Activated CD4-positive, CD25-positive, alpha-beta regulatory T cell (primary cell): ENCODE measurements around the gene KRTAP4-2.
"Not testable (repeated sequence)": the region's sequence is repeated elsewhere in the genome, so short reads cannot be mapped to it uniquely, and the experiment has no call there.

ENCODE experiments used
- DNase-seq, 4 experiments: peaks; one replicate each; lab custom pipeline; 2025; lab: John Stamatoyannopoulos, UW

KRTAP4-2 gene

DNA sequence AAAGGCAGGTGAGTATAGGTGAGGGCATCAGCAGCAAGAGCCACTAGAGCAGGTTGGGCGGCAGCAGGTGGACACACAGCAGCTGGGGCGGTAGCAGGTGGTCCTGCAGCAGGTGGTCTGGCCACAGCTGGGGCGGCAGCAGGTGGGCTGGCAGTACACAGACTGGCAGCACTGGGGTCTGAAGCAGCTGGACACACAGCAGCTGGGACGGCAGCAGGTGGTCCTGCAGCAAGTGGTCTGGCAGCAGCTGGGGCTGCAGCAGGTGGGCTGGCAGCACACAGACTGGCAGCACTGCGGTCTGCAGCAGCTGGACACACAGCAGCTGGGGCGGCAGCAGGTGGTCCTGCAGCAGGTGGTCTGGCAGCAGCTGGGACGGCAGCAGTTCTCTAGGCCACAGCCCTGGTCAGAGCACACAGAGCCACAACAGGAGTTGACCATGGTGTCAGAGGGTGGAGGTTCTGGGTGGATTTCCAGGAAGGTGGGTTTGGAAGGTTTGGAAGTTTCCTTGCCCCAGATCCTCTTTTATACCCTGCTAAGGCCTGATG, at the start of gene KRTAP4-2:
TSS of gene KRTAP4-2 (minus strand) at position 495 of the 545 bp plus-strand sequence. CDS start at position 438, 57 bp downstream.
- no peak for DNase-seq

DNA sequence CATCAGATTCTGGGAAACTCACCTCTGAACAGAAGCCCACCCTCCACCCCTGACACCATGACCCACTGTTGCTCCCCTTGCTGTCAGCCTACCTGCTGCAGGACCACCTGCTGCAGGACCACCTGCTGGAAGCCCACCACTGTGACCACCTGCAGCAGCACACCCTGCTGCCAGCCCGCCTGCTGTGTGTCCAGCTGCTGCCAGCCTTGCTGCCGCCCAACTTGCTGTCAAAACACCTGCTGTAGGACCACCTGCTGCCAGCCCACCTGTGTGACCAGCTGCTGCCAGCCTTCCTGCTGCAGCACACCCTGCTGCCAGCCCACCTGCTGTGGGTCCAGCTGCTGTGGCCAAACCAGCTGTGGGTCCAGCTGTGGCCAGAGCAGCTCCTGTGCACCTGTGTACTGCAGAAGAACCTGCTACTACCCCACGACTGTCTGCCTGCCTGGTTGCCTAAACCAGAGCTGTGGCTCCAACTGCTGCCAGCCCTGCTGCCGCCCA, 48.6 kb upstream of the KRTAP4-2 start, which contains the start of gene KRTAP9-2:
TSS of gene KRTAP9-2 (plus strand) at position 51 of the 498 bp plus-strand sequence. CDS start at position 58, 7 bp downstream.
- DNase-seq: not testable (repeated sequence)

DNA sequence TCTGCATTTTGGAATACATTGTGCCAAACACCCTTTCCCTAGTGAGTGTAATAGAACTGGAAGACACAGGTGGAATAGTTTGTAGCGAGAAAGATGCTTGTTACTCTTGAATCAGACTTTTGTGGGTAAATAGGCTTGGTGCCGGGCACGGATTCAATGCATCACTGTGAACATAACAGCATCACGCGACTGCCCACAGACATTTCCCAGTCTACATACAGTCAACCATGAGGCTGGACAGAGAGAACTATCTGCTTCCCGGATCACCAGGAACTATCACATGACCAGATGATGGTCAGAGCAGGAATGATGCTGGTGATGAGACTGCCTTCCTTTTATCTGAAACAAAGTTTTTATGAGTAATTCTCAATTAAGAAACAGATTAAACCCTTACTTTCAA, 48.0 kb upstream of the KRTAP4-2 start:
- DNase-seq: no peak

DNA sequence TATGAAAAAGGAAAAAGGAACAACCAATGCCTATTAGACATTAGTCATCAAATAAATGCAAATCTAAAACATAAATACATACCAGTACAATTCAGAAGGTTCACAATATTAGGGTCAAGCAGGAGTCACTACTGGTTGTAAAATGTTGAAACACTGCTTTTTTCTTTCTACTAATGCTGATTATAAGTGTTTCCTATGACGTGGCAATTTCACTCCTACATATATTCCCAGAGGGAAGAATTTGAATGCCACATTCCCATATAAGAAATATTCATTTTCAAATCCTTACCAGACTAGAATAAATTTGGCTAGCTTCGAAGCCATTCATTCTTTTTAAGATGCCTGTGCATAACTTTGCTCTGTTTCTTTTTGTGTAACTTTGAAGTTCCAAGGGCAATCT, 45.8 kb upstream of the KRTAP4-2 start:
- no peak for DNase-seq

DNA sequence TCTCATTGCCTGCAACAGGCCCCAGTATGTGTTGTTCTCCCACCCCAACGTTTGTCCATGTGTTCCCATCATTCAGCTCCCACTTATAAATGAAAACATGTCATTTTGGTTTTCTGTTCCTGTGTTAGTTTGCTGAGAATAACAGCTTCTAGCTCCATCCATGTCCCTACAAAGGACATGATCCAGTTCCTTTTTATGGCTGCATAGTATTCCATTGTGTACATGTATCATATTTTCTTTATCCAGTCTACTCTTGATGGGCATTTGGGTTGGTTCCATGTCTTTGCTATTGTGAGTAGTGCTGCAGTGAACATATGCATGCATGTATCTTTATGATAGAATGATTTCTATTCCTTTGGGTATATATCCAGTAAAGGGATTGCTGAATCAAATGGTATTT, 37.7 kb upstream of the KRTAP4-2 start:
- DNase-seq: no peak

DNA sequence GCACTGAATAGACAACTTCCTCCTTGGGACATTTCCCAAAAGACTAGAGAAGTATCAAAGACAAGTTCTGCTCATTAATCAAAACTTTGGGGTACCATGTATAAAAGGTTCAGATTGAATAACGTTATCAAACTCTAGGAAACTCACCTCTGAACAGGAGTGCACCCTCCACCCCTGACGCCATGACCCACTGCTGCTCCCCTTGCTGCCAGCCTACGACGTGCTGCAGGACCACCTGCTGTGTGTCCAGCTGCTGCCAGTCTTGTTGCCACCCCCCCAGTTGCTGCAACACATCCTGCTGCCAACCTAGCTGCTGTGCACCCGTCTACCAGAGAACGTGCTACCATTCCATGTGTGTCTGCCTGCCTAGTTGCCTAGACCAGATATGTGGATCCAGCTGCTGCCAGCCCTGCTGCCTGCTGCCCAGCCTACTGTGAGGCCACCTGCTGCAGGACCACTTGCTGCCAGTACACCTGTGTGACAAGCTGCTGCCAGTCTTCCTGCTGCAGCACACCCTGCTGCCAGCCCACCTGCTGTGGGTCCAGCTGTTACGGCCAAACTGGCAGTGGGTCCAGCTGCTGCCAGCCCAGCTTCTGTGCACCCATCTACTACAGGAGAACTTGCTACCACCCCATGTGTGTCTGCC, 34.6 kb upstream of the KRTAP4-2 start:
- no peak for DNase-seq

DNA sequence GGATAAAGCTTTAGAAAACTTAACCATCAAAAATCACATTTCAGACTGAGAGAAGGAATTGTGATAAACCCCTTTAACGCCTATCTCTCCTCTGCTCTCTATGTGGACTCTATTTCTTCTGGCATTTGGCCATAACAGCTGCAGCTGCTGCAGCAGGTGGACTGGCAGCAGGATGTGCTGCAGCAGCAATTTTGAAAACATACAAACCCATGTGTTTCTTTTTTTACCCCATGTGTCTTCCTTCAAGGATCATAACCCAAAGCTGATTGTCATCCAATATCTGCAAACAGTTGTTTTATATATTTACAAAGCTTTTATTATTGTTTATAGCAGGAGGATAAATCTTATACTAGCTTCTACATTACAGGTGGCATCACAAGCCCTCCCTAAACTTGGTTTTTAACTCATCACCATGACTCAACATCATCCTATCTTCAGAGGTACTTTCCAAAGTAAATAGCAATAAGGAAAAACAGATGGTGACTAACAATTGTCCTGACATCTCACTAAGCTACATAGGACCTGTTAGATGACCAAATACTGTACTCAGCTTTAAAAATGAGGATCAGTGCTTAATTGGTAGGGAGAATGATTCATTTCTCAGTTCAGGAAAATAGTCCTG, 33.9 kb upstream of the KRTAP4-2 start:
- DNase-seq: no peak

DNA sequence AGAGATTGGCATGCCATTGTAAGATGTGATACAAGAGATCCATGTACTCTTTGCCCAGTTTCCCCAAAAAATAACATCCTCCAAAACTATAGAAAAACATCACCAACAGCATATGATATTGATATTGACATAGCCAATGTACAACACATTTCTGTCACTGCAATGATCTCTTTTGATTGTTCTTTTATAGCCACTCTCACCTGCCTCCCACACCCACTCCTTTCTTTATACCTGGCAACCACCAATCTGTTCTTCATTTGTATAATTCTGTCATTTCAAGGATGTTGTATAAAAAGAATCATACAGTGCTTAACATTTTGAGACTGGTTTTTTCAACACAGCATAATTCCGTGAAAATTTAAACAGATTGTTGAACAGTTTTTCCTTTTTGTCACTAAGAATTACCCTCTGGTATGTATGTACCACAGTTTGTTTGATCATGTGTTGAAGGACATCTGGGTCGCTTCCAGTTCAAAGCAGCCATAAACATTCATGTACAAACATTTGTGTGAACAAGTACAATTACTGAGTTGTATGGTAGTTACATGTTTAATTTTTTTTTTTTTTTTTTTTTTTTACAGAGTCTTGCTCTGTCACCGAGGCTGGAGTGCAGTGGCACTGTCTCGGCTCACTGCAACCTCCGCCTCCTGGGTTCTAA, 21.5 kb upstream of the KRTAP4-2 start:
- no peak for DNase-seq

DNA sequence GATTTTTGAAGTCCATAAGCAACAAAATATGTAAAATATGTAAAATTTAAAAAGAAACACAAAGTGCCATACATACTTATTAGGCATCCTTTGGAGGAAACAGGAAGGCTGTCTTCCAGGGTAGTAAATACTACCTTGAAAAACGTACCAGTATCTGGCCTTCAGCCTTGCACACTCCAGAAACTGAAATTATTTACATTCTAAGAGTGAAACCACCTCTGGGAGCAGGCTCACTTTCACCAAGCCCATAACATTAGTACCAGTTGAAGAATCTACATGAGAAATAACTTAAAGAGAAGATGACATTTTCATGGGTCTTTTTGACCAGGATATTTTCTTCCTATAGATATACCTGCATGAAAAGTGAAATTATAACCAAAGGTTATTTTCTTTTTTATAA, 18.0 kb upstream of the KRTAP4-2 start:
- DNase-seq: no peak

DNA sequence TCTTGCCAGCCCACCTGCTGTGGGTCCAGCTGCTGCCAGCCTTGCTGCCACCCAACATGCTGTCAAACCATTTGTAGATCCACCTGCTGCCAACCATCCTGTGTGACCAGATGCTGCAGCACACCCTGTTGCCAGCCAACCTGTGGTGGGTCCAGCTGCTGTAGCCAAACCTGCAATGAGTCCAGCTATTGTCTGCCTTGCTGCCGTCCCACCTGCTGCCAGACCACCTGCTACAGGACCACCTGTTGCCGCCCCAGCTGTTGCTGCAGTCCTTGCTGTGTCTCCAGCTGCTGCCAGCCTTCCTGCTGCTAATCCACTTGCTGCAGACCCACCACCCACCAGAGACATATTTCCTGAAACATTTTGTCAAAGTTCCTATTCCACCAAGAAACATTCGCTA, 12.3 kb upstream of the KRTAP4-2 start:
- DNase-seq: no peak

DNA sequence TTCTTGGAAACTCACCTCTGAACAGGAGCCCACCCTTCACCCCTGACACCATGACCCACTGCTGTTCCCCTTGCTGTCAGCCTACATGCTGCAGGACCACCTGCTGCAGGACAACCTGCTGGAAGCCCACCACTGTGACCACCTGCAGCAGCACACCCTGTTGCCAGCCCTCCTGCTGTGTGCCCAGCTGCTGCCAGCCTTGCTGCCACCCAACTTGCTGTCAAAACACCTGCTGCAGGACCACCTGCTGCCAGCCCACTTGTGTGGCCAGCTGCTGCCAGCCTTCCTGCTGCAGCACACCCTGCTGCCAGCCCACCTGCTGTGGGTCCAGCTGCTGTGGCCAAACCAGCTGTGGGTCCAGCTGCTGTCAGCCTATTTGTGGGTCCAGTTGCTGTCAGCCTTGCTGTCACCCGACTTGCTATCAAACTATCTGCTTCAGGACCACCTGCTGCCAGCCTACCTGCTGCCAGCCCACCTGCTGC, 11.9 kb upstream of the KRTAP4-2 start, which contains the start of gene KRTAP9-1:
TSS of gene KRTAP9-1 (plus strand) at position 51 of the 482 bp plus-strand sequence. CDS start at position 51, 0 bp downstream.
- not testable (repeated sequence) for DNase-seq

DNA sequence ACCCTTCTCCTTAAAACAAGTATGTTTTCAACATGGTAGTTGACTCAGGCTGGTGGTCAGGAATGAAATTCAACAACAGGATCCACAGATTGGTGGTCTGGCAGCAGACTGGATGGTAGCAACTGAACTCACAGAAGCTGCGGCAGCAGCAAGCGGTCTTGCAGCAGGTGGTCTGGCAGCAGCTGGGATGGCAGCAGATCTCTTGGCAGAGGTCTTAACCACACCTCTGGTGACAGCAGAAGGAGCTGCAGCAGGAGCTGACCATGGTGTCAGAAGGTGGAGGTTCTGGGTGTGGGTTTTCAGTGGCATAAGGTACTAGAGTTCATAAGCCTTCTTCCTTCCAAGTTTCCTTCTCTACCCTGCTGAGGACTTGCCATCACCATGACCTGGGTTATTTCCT, 8.9 kb upstream of the KRTAP4-2 start:
- no peak for DNase-seq

DNA sequence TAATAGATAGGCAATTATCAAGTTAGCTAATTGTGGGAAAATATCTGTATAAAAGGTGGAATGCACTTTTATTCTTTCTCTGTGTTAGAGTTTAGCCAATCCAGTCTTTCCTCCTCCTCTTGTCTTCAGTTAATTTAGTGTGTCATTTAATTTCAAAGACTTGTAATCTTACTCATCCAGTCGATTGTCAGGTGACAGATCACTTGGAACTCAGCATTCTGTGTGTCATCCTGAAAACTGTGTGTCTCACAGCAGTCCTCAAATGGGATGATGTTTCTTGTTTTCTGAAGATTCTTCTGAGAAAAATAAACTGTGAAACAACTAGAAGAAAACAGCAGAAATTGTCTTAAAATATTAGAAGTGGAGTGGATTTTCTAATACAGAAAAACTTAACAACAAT, 7.0 kb upstream of the KRTAP4-2 start:
- DNase-seq: no peak

DNA sequence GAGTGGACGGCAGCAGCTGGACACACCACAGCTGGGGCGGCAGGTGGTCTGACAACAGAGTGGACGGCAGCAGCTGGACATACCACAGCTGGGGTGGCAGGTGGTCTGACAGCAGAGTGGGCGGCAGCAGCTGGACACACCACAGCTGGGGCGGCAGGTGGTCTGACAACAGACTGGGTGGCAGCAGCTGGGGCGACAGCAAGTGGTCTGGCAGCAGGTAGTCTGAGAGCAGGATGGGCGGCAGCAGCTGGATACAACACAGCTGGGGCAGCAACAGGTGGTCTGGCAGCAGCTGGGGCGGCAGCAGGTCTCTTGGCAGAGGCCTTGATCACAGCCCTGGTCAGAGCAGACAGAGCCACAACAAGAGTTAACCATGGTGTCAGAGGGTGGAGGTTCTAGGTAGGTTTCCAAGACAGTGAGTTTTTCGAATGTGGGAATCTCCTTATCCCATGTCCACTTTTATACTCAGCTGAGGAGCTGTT, 6.5 kb upstream of the KRTAP4-2 start, which contains the start of gene KRTAP4-1:
TSS of gene KRTAP4-1 (minus strand) at position 432 of the 482 bp plus-strand sequence. CDS start at position 375, 57 bp downstream.
- no peak for DNase-seq

DNA sequence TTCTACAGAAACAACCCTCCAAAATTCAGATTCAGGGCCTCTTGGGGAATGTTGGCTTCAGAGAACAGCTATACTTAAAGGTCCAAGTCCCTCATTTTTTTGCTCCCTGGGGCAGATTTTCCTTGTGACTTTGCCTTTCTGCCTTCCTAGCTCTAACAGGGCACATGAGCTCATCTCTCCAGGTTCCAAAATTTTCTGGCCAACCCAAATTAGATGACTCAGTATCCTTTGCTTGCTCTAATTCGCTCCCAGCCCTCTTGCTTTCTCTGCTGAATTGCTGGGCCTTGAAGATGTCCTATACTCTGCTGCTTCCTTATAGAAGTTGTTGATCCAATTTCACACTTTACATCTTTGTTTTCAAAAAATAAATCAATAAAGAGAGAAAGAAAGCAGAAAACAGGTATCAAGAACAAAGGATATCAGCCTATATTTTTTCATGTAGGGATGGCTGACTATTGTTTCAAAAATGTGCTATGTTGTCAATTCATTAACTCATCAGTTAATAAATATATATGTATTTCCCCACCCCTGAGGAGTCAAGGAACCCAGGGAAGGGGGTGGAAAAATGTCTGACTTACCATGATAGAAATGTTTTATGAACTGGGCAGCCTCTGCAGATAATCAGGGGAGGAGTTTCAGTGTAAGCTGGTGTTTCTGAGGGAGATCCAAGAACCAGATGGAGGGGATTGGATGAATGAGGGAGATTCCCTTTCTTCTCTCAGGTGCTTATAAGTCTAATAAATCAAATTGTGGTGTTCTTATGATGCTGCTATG, 1.0 kb upstream of the KRTAP4-2 start:
- no peak for DNase-seq

DNA sequence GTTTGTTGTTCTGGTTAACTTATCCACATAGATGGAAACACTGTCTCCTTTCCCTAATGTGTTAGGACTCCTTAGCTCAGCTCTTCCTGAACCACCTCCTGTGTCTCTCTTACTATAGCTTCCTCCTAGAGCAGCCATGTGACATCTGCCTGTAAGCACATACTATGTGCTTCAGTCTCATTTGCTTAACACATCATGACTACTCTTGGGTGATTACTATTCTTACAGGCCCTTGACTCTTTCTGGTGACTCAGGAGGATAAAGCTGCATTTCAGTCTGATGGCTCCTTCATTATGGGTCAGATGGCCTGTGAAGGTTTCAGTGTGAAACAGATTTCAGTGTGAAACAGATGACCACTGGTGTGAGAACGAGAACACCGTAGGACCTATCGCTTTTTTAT, 320 bp upstream of the KRTAP4-2 start:
- no peak for DNase-seq

DNA sequence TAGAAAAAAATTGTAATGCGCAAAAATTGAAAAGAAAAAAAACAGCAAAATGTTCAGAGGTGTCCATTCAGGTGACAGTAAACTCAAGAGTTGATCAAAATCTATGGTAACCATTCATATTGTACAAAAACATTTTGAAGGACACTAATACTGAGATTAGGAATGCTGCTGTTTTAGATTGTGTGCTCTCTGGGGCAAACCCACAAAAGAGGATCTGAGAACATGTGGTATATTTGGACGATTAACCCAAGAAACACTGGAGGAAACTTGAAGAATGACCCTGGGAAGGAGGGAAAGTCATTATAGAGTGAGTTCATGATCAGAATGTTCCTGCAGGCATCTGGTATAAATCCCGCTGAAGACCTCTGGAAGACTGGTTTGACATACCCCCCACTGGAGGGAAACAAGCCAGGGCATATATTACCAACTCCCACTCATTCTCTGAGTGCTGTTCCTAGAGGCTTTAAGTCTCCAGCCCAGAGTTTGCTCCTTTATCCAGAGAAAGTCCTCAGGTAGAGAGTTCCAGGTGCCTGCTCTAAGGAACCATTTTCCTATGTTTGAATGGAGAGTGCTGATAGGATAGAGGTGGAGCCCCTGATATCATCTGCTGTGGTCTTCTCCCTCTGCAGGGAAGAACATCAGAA, 1.2 kb downstream of the KRTAP4-2 start:
- no peak for DNase-seq

DNA sequence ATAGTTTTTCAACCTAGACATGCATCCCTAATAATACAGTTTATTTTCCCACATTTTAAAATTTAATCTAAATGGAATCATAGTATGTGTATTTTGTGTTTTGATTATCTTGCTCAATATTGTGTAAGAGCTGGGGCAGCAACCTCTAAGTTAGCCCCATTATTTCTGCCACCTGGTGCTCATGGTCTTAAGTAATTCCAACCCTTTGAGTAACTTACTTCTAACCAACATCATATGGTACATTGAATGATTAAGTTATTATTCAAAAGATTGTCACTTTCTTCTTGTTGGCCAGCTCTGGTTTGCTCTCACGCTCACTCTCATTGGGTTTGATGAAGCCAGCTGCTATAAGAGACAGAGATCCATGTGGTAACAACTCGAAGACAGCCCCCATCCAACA, 6.1 kb downstream of the KRTAP4-2 start:
- no peak for DNase-seq

DNA sequence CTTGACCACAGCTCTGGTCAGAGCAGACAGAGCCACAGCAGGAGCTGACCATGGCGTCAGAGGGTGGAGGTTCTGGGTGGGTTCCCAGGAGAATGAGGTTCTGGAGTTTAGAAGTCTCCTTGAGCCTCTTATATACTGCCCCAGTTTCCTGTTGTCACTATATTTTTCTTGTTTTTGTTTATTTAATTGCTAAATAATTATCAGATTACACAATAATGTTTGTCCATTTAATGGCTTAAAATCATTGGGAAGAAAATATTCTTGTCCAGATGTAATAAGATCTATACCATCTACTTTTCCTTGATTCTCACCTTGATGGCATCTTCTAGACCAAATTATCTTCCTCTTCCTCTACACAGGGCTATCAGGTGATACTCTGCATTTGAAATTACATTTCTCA, 9.9 kb downstream of the KRTAP4-2 start, which contains the start of gene KRTAP4-3:
TSS of gene KRTAP4-3 (minus strand) at position 101 of the 400 bp plus-strand sequence. CDS start at position 52, 49 bp downstream.
- DNase-seq: no peak

DNA sequence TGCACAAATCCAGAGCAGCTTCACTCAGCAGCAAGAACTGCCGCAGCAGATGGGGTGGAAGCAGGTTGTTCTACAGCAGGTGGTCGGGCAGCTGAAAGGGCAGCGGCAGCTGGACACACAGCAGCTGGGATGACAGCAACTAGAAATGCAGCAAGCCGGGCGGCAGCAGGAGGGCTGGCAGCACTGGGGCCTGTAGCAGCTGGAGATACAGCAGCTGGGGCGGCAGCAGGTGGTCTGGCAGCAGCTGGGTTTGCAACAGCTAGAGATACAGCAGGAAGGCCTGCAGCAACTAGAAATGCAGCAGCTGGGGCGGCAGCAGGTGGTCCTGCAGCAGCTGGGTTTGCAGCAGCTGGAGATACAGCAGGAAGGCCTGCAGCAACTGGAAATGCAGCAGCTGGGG, 10.5 kb downstream of the KRTAP4-2 start:
- no peak for DNase-seq

DNA sequence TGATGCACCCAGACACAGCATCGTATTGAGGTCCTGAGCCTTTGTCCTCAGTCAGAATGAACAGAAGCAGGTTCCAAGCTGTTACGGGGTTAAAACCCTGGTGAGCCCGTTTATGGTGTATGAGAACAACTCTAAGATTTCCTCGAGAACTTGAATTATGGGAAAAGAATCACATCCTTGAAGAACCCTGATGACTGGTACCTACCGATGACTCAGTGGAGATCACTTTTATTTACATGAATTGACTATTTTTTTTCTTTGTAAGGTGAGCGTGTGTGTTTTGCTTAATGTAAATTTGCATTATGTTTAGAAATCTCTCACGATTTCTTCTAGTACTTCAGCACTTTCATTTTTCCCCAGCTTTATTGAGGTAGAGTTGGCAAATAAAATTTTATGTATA, 14.2 kb downstream of the KRTAP4-2 start:
- DNase-seq: no peak
